Thyroid gland (tissue), 4 donors: ENCODE results near the gene UCK1. TPM values are rescaled to one million over a fixed set of nuclear protein-coding genes. Genes with fewer than 3 reads are reported as not detected.

ENCODE experiments used
- DNase-seq, 2 donors: peaks; one replicate each; pipeline ENCODE4 v3.0.0-alpha.2; 2019
- H3K27ac ChIP-seq, 3 donors: fragments of 200-600 bp; sonication (generic); 1 replicate in 2 of 3; 2 replicates in 1 of 3; pipeline ENCODE4 v1.5.1; 2016 to 2019; ENCODE audit warnings: mild to moderate bottlenecking in 1 of 3, moderate library complexity in 1 of 3
- H3K27me3 ChIP-seq: fragments of 200-600 bp; sonication (generic); one replicate; pipeline ENCODE4 v1.5.1; 2019
- H3K36me3 ChIP-seq, 2 donors: fragments of 200-600 bp; sonication (generic); one replicate each; pipeline ENCODE4 v1.5.1; 2016 to 2019
- H3K4me1 ChIP-seq, 2 donors: fragments of 200-600 bp; sonication (generic); one replicate each; pipeline ENCODE4 v1.5.1; 2017 to 2019
- H3K4me3 ChIP-seq, 3 donors: fragments of 200-600 bp; sonication (generic); replicated peaks in 1 of 3; 1 replicate in 2 of 3; 2 replicates in 1 of 3; pipeline ENCODE4 v1.5.1; 2016; ENCODE audit warnings: mild to moderate bottlenecking in 1 of 3
- H3K9me3 ChIP-seq: fragments of 200-600 bp; sonication (generic); one replicate; pipeline ENCODE4 v1.5.1; 2017
- CTCF ChIP-seq, 6 experiments: fragments of 200-600 bp in 3 of 6; fragments of 450-650 bp in 3 of 6; sonication (generic) in 3 of 6; IDR thresholded peaks; one replicate each; pipeline ENCODE4 v1.5.1; 2016 to 2019; ENCODE audit warnings: antibody characterized with exemption in 6 of 6, mild to moderate bottlenecking in 2 of 6, inconsistent platforms in 1 of 6, moderate library complexity in 1 of 6
- POLR2A ChIP-seq, 2 donors: fragments of 450-650 bp; IDR thresholded peaks; one replicate each; pipeline ENCODE4 v1.6.1; 2017; ENCODE audit warnings: antibody characterized with exemption in 2 of 2, mild to moderate bottlenecking in 2 of 2, moderate library complexity in 1 of 2
- WGBS, 2 donors: methylation state at CpG; one replicate each; pipeline ENCODE4 v1.1.5; 2017; 5-methylcytosine and 5-hydroxymethylcytosine counted together
- intact Hi-C: fragments of 100-400 bp; cut with DNase I; formaldehyde crosslinking; loops from one replicate; pipeline ENCODE4 v1.15.1; 2023
- total RNA-seq, 4 donors: library from RNA; depleted of rRNA; stranded (reverse); fragments of >200 nt; gene quantifications; one replicate each; pipeline ENCODE4 v1.2.3, GENCODE V29; 2016

The UCK1 gene
- total RNA-seq, 4 donors from 2014 or later: 39.3 to 57.0 (median 49.3) TPM

GRCh38 chr9:131513177-131513576 is 17.9 kb downstream of the UCK1 start:
- no peaks in the 10 kb centered on the region for H3K4me1 ChIP-seq
- no peak for TF ChIP-seq POLR2A (IDR thresholded peaks at IDR 0.05)
- TF ChIP-seq CTCF (IDR thresholded peaks at IDR 0.05): no peak
- no peaks in the 10 kb centered on the region for H3K27me3 ChIP-seq
- intact Hi-C loops: no loop called here
- no peak overlapping the region for H3K27ac ChIP-seq
- DNase-seq: no peak
- H3K4me3 ChIP-seq: no peak overlapping the region
- H3K9me3 ChIP-seq: no peaks in the 10 kb centered on the region
- WGBS, 2 donors: 95 to 96% methylated on average over 6 to 7 of the region's 15 CpGs
- H3K36me3 ChIP-seq: peaks cover 32 to 54% of the 10 kb centered on the region in 2 donors

GRCh38 chr9:131511880-131512279 is 19.2 kb downstream of the UCK1 start:
- Histone ChIP-seq H3K27me3 (no peaks in the 10 kb centered on the region), H3K4me1 (no peaks in the 10 kb centered on the region), H3K4me3 (no peak overlapping the region), H3K27ac (no peak overlapping the region), H3K36me3 (peaks cover 32 to 58% of the 10 kb centered on the region in 2 donors), H3K9me3 (no peaks in the 10 kb centered on the region)
- intact Hi-C loops: no loop called here
- no peak for TF ChIP-seq POLR2A (IDR thresholded peaks at IDR 0.05)
- TF ChIP-seq CTCF (IDR thresholded peaks at IDR 0.05): no peak
- 94 to 99% methylated on average over 5 to 6 of the region's 6 CpGs for WGBS, 2 donors
- DNase-seq: no peak

GRCh38 chr9:131511416-131511815 is 19.6 kb downstream of the UCK1 start:
- H3K27ac ChIP-seq: no peak overlapping the region
- intact Hi-C loops: no loop called here
- H3K4me3 ChIP-seq: no peak overlapping the region
- TF ChIP-seq POLR2A (IDR thresholded peaks at IDR 0.05) (no peak), CTCF (IDR thresholded peaks at IDR 0.05) (no peak)
- 59 to 71% methylated on average over 7 of the region's 7 CpGs for WGBS, 2 donors
- no peaks in the 10 kb centered on the region for H3K4me1 ChIP-seq
- no peaks in the 10 kb centered on the region for H3K9me3 ChIP-seq
- H3K36me3 ChIP-seq: peaks cover 32 to 53% of the 10 kb centered on the region in 2 donors
- no peak for DNase-seq
- no peaks in the 10 kb centered on the region for H3K27me3 ChIP-seq

GRCh38 chr9:131505012-131505411 is 26.1 kb downstream of the UCK1 start:
- Histone ChIP-seq H3K36me3 (peaks cover 0 to 11% of the 10 kb centered on the region in 2 donors), H3K4me3 (no peak overlapping the region), H3K27ac (no peak overlapping the region), H3K4me1 (peaks cover 13 to 17% of the 10 kb centered on the region in 2 donors), H3K27me3 (no peaks in the 10 kb centered on the region), H3K9me3 (no peaks in the 10 kb centered on the region)
- TF ChIP-seq CTCF (IDR thresholded peaks at IDR 0.05): no peak
- no peak for TF ChIP-seq POLR2A (IDR thresholded peaks at IDR 0.05)
- intact Hi-C loops: no loop called here
- DNase-seq: no peak
- 96% methylated on average over 8 of the region's 8 CpGs for WGBS, 2 donors

GRCh38 chr9:131503626-131504465 is 27.2 kb downstream of the UCK1 start:
- Histone ChIP-seq H3K4me3 (peak overlapping the region; percentile 66 to 85 (median 82)), H3K27ac (no peak overlapping the region), H3K4me1 (peaks cover 13 to 17% of the 10 kb centered on the region in 2 donors), H3K27me3 (no peaks in the 10 kb centered on the region), H3K9me3 (no peaks in the 10 kb centered on the region), H3K36me3 (peaks cover 0 to 8% of the 10 kb centered on the region in 2 donors)
- no peak for TF ChIP-seq CTCF (IDR thresholded peaks at IDR 0.05)
- TF ChIP-seq POLR2A (IDR thresholded peaks at IDR 0.05): no peak
- DNase-seq: peak; percentile 16 to 18
- intact Hi-C loops: no loop called here
- 18 to 22% methylated on average over 10 to 30 of the region's 32 CpGs for WGBS, 2 donors
